ENCODE data around the gene APC2.
"Not testable (repeated sequence)": the region's sequence is repeated elsewhere in the genome, so short reads cannot be mapped to it uniquely, and the experiment has no call there.

GRCh38 chr19:1519802-1520201, 69.9 kb downstream of the APC2 start:
- TF ChIP-seq CTCF (IDR thresholded peaks at IDR 0.05 in 8 of 11, conservative IDR thresholded peaks at IDR 0.05 in 3 of 11); POLR2A (IDR thresholded peaks at IDR 0.05): not testable (repeated sequence)
